ENCODE data around the gene LRP1-AS. TPM values are rescaled to one million over a fixed set of nuclear protein-coding genes. Genes with fewer than 3 reads are reported as not detected.

The LRP1-AS gene
- total RNA-seq, 1 experiment from 2014 or later = not detected

GRCh38 chr12:57103856-57104255 is 43.6 kb downstream of the LRP1-AS start:
- Histone ChIP-seq H3K27me3 (no peaks in the 10 kb centered on the region), H3K4me3 (no peak overlapping the region), H3K9me3 (no peaks in the 10 kb centered on the region), H3K36me3 (peaks cover 11% of the 10 kb centered on the region)
- DNase-seq = no peak

- no peaks in the 10 kb centered on the region for H3K27me3 ChIP-seq
- H3K4me3 ChIP-seq = no peak overlapping the region
- DNase-seq = no peak
- H3K36me3 ChIP-seq = peaks cover 14% of the 10 kb centered on the region
- no peaks in the 10 kb centered on the region for H3K9me3 ChIP-seq
Measured at GRCh38 chr12:57101892-57102695, 45.3 kb downstream of the LRP1-AS start.

DNA sequence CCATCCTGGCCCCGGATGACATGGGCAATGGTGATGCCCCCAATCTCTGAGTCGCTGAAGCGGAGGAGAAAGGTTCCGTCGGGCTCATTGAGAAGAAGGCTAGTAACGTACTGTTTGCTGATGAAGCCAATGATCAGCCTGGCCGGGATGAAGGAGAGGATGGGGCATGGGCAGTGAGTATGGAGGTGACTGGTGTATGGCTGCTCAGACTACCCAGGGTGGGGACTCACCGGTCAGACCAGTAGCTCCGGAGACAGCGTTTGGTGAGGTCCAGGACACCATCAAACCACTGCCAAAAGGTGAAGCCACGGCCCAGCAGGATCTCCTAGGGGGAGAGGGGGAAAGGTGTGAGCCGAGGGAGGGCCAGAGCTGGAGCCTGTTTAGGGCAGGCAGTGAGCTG is 47.7 kb downstream of the LRP1-AS start:
- Histone ChIP-seq H3K27me3 (no peaks in the 10 kb centered on the region), H3K4me3 (no peak overlapping the region), H3K9me3 (no peaks in the 10 kb centered on the region), H3K36me3 (peaks cover 19% of the 10 kb centered on the region)
- no peak for DNase-seq

GRCh38 chr12:57099047-57099714 is 48.2 kb downstream of the LRP1-AS start:
- Histone ChIP-seq H3K27me3 (no peaks in the 10 kb centered on the region), H3K9me3 (no peaks in the 10 kb centered on the region), H3K4me3 (no peak overlapping the region), H3K36me3 (peaks cover 24% of the 10 kb centered on the region)
- no peak for DNase-seq

DNA sequence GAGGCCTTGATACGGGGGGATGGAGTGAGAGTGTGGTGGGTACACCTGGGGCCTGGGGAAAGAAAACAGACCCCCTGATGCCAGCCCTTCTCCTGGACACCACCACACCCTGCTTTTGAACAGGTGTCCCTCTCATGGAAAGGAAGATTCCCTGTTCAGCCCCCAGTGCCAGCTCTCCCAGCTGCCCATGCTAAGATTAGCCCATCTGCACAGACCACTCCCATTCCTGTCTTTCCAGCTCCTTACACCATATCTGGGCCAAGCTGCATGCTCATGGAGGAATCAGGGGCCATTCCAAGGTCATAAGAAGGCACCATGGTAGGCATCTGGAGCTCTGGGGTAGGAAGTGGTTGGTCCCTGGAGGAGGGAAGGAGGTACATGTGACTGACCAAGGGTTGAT is 48.9 kb downstream of the LRP1-AS start:
- Histone ChIP-seq H3K4me3 (no peak overlapping the region), H3K27me3 (no peaks in the 10 kb centered on the region), H3K36me3 (peaks cover 25% of the 10 kb centered on the region), H3K9me3 (no peaks in the 10 kb centered on the region)
- DNase-seq = no peak

DNA sequence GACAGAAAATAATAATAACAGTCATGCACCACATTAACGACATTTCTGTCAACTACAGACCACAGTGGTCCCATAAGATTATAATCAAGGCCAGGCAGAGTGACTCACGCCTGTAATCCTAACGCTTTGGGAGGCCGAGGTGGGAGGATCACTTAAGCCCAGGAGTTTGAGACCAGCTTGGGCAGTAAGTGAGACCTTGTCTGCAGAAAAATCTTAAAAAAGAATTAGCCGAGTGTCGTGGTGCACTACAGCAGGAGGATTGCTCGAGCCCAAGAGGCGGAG is 49.9 kb downstream of the LRP1-AS start:
- H3K36me3 ChIP-seq = peaks cover 32% of the 10 kb centered on the region
- H3K27me3 ChIP-seq = no peaks in the 10 kb centered on the region
- H3K9me3 ChIP-seq = no peaks in the 10 kb centered on the region
- no peak overlapping the region for H3K4me3 ChIP-seq
- DNase-seq = no peak

- no peak for DNase-seq
- H3K36me3 ChIP-seq = peaks cover 36% of the 10 kb centered on the region
- no peaks in the 10 kb centered on the region for H3K9me3 ChIP-seq
- no peak overlapping the region for H3K4me3 ChIP-seq
- no peaks in the 10 kb centered on the region for H3K27me3 ChIP-seq
Measured at GRCh38 chr12:57096748-57097553, 50.5 kb downstream of the LRP1-AS start.

DNA sequence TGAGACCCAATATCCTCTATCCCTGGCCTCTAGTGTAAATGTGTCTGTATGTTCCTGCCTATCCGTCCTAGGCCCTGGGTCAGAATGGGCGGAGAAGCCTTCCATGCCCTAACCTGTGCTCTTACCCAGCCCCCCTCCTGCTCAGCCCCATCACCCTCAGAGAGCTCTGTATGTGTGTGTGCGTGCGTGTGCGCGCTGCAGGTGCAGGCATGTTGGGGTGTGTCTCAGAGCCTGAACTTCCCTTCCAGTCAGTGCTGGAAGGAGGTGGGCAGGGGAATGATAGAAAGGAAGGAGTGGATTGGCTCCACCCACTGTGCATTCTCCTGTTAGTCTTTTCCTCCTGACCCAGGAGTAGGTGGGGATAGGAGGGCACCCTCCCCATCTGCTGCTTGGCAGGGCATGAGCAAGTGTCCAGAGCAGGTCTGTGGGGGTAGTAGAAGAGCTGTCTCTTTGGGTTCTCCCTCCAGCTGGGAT is 51.3 kb downstream of the LRP1-AS start:
- Histone ChIP-seq H3K9me3 (no peaks in the 10 kb centered on the region), H3K4me3 (no peak overlapping the region), H3K36me3 (peaks cover 44% of the 10 kb centered on the region), H3K27me3 (no peaks in the 10 kb centered on the region)
- peak; percentile 45 for DNase-seq

DNA sequence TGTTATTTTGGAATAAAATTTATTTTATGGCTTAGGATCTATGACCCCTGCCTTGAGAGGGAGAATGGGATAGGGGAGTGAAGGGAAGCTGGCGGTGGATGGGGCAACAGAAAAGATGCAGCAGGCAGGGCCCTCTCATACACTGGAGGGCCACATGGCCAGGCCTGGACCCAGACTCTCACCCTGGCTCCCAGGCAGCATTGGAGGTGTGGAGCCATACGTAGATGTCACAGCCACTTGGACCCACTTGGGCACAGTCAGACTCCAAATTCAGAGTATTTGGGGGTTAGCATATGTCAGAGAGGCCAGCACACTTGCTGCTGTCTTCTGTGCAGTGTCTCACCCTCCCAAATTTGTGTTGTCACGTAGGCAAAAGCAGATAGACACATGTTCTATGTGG is 52.0 kb downstream of the LRP1-AS start:
- Histone ChIP-seq H3K36me3 (peaks cover 51% of the 10 kb centered on the region), H3K27me3 (no peaks in the 10 kb centered on the region), H3K9me3 (no peaks in the 10 kb centered on the region), H3K4me3 (no peak overlapping the region)
- DNase-seq = no peak

Other genes starting within 250 kb of the LRP1-AS start
- not detected in 2 replicates for gene SDR9C7, start 213.2 kb downstream of the LRP1-AS start, total RNA-seq (2014; rRNA removed; shearing (Covaris generic); ENCODE audit: low replicate concordance)
- not detected in 2 replicates for gene RDH16, start 190.0 kb downstream of the LRP1-AS start, total RNA-seq (2014; rRNA removed; shearing (Covaris generic); ENCODE audit: low replicate concordance)
- 3.1 and 3.3 TPM in 2 replicates for gene ZBTB39, start 141.1 kb downstream of the LRP1-AS start, total RNA-seq (2014; rRNA removed; shearing (Covaris generic); ENCODE audit: low replicate concordance)
- gene TAC3, start 131.1 kb downstream of the LRP1-AS start, total RNA-seq (2014; rRNA removed; shearing (Covaris generic); ENCODE audit: low replicate concordance) = 0.36 TPM in 1 of 2 replicates, not detected in the other
- gene MYO1A, start 97.5 kb downstream of the LRP1-AS start, total RNA-seq (2014; rRNA removed; shearing (Covaris generic); ENCODE audit: low replicate concordance) = not detected in 2 replicates
- gene NEMP1, start 68.8 kb downstream of the LRP1-AS start, total RNA-seq (2014; rRNA removed; shearing (Covaris generic); ENCODE audit: low replicate concordance) = 14.6 and 14.9 TPM in 2 replicates
- 28.7 and 45.1 TPM in 2 replicates for gene NAB2, start 58.5 kb downstream of the LRP1-AS start, total RNA-seq (2014; rRNA removed; shearing (Covaris generic); ENCODE audit: low replicate concordance)
- 53.6 and 59.7 TPM in 2 replicates for gene STAT6, start 36.3 kb downstream of the LRP1-AS start, total RNA-seq (2014; rRNA removed; shearing (Covaris generic); ENCODE audit: low replicate concordance)
- gene LRP1, start 19.1 kb downstream of the LRP1-AS start, total RNA-seq (2014; rRNA removed; shearing (Covaris generic); ENCODE audit: low replicate concordance) = 29.1 and 39.0 TPM in 2 replicates
- 1.2 TPM in 1 of 2 replicates, not detected in the other for gene NXPH4, start 69.2 kb upstream of the LRP1-AS start, total RNA-seq (2014; rRNA removed; shearing (Covaris generic); ENCODE audit: low replicate concordance)
- 232 and 343 TPM in 2 replicates for gene SHMT2, start 82.1 kb upstream of the LRP1-AS start, total RNA-seq (2014; rRNA removed; shearing (Covaris generic); ENCODE audit: low replicate concordance)
- 0.86 TPM in 1 of 2 replicates, not detected in the other for gene STAC3, start 103.6 kb upstream of the LRP1-AS start, total RNA-seq (2014; rRNA removed; shearing (Covaris generic); ENCODE audit: low replicate concordance)

Data from MG63 (cell line).